Stimulated activated CD8-positive, alpha-beta memory T cell treated with anti-CD3 and anti-CD28 coated beads, Interleukin-12 subunit alpha, Interleukin-12 subunit beta, amount 100 ng/mL, for 1 hour (primary cell): ENCODE data around the gene HINT3.
"Not testable (repeated sequence)": the region's sequence is repeated elsewhere in the genome, so short reads cannot be mapped to it uniquely, and the experiment has no call there.

Source experiments
- DNase-seq: peaks from one replicate; pipeline ENCODE4 v3.0.0-alpha.2; 2020; ENCODE audit warnings: low read depth

HINT3 gene

DNA sequence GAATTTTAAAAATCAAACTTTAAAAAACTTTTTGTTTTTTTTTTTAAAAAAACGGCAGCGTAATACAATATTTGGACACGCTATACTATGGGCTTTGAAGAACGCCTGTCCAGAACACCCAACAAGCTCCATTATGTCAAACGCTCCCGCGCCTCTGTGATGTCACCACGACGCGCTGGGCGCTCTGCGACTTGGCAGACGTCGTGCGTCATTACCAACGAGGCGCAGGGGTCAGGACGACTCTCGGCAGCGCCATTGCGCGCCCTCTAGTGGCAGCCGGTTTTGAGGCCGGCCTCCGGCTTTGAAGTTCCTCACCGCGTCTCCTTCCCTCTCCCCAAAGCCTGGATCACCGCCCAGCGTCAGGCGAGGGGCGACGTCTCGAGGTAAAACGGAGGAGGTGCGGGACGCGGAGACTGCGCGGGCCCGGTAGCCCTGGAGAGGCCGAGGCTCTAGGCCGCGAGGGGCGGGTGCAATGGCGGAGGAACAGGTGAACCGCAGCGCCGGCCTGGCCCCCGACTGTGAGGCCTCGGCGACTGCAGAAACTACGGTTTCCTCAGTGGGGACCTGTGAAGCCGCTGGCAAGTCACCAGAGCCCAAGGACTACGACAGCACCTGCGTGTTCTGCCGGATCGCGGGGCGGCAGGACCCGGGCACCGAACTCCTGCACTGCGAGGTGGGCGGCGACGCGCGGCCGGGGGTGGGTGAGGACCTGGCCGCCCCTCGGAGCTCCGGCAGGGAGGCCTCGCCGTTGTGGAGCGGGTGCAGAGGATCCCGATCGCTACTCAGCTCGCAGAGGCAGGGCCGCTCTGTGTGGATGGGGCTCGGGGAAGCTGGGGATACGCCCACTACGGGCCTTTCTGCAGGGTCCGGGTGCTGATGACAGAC is at the start of gene HINT3:
TSS of gene HINT3 (plus strand) at position 265 of the 885 bp plus-strand sequence. CDS start at position 473, 208 bp downstream.
- DNase-seq = peak; percentile 98

DNA sequence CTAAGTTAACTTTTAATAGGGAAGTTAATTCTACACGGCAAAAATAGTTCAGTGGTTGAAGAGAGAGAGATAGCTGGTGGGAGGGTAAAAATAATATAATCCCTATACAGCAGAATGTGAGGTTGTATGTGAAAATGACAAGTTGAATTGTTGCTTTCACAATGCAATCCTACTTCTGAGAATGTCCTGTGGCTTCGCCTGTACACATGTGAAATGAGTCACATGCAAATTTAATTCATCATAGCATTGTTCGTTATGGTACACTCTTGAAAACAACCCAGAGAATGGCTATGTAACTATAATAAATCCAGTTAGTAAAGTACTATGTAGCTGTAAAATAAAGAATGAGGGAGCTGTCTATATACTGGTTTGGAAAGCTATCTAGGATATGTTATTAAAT is 46.0 kb upstream of the HINT3 start:
- no peak for DNase-seq

DNA sequence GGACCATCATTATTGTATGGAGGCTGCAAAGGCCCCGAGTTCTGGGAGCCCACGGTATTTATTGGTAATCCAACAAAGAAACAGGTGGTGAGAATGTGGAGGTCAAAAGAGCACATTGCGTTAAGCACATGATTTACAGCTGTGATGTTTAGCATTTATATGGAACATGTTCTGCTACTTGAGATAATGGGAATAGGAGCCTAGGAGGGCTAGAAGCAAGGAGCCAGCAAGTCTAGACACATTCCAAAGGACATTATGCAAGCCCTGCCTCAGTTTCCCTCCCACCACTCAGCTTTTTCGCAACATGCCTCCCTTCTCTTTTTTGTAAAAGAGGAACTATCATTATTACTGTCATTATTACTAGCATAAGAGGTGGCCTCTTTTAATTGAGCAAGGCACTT is 45.5 kb upstream of the HINT3 start:
- DNase-seq = not testable (repeated sequence)

DNA sequence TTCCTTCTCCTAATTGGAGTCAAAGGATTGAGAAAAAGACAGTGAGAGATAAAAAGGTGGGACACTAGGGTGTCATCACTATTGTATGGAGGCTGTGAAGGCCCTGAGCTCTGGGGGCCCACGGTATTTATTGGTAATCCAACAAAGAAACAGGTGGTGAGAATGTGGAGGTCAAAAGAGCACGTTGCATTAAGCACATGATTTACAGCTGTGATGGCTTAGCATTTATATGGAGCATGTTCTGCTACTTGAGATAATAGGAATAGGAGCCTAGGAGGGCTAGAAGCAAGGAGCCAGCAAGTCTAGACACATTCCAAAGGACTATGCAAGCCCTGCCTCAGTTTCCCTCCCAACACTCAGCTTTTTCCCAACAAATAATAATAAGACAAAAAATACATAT is 44.1 kb upstream of the HINT3 start:
- not testable (repeated sequence) for DNase-seq

DNA sequence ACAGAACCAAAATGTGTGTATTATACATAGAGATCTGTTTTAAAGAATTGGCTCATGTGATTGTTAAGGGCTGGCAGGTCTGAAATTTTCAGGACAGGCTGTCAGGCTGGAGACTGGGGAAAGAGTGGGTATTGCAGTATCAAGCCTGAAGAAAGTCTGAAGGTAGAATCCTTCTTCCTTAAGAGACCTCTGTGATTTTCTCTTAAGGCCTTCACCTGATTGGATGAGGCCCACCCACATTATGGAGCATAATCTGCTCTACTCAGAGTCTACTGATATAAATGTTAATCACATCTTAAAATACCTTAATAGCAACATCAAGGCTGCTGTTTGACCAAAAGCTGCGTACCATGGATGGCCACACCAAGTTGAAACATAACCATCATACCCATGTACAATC is 43.4 kb upstream of the HINT3 start:
- DNase-seq = no peak

DNA sequence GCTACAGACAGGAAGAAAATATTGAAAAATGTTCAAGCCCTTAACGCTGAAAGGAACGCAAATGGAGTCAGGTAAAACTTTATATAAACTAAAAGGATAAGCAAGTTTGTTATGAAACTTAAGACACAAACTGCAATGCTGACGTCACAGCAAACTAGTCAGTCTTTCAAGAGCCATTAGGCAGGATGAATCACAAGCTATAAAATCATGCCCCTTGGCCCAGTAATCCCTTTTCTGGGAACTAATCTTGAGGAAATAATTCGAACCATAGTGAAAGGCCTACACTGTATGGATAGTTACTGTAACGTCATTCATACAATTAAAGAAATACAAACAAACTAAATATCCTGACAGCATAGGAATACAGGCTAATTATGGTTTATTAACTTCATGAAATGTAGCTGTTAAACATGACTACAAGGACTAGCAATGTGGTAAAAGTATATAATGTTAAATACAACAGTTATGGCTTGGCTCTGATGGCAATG is 42.7 kb upstream of the HINT3 start:
- DNase-seq = no peak

DNA sequence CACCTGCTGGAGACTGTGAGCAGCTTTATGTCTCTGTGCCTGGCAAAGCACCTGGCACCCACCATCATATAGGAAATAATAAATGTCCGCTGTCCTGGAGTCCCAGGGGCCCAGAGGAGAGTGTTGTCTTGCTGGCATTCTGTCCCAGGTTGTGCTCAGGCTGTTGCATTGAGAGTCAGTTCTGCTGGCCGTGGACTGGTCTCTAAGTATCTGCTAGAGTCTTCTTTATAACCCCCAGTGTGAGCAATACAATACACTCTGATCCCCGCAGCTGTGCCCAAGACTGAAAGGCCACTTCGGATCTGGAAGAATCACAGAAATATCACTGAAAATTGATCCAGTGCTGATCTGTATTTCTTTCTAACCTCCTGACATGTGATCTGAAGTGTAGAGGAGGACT is 38.3 kb upstream of the HINT3 start:
- no peak for DNase-seq

DNA sequence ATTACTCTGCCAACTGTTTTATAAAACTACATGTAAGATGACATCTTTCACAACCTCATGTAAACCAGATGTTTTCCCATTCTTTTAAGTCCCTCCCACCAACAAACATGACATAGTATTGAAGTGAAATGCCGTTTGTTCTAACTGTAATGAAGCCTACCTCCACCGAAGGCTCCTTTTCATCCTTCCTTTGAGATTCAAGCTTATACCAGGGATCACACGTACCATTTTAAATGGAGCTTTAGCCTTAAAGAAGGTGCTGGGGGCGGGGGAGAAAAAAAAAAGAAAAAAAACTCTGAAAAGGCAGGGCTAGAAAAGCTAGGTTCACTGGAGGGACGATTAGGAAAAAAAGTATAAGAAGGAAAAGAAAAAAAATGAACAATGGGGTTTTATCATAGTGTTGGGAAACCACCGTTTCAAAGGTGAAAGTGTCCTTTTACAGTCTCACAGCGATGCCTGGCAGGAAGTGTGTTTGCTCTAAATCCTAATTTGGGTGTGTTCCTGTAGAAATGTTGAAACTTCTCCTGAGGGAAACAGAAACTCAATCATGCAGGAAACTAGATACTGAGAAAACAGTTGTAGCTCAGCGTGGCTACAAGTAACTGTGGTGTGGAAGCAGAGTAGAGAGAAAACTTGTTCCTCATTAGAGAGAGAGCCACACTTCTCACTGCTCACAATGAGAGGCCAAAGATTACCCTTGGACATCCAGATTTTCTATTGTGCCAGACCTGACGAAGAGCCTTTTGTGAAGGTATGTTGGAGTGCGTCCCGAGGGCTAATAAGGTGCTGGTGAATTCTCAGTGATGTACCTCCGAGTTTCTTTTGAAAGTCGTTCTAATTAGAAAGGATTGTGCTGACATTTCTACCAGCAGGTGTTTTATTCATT is 37.6 kb upstream of the HINT3 start:
- DNase-seq = no peak

DNA sequence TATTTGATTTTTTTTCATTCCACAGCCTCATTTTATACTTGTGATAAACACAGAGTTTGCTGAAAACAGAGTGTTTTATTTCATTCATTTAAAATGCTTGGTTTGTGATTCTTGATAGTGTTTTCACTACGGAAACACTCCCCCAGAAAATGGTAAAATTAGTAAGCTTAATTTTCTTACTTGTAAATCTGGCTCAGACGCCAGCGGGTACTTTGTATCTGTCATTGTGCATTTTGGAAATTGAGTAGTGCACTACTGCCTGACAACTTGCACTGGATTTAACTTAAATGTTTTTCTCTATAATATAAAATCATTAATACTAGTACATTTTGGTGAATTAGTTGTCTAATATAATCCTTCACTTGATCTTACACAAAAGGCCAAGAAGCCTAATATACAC is 37.0 kb upstream of the HINT3 start:
- DNase-seq = no peak

DNA sequence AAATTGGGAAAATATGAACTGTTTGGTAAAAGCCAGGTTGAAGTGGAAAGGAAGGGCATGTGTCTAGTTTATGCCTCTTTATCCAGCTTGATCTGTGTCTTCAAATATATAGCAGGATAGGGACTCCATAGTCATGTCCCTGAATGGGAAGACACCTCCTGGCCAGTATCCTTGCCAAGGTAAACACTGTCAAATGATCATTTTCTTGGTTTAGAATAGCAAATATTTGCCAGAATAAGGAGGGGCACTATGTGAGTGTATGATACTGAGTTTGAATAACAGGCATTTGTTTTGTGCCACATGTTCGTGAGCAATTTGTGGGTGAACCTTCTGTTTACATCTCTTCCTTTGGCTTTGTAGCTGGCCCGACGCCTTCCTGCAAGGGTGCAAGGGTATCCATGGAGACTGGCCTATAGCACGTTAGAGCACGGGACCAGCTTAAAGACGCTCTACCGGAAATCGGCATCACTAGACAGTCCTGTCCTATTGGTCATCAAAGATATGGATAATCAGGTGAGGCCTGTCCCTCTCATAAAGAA is 34.2 kb upstream of the HINT3 start:
- DNase-seq = no peak

DNA sequence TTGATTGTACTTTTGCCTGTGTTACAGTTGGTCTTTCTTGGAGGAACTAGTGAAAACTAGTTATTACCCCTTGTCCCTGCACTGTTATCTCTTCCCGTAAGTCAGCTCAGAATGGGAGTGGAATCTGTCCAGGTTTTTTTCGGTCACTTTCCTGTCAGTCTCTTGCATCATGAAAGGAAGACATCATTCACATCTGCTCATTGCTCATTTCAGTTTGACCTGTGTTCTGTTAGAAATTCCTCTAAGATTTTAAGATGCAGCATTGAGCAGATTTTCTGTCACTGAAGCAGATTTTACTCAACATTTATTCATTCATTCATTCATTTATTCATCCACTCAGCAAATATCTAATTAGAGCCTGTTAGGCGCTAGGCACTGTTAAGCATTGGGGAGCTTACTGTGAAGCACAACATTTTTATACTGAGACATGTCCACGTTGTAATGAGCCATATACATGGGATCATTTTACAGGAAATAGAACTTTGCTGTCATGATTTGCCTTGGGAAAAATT is 33.1 kb upstream of the HINT3 start:
- no peak for DNase-seq

DNA sequence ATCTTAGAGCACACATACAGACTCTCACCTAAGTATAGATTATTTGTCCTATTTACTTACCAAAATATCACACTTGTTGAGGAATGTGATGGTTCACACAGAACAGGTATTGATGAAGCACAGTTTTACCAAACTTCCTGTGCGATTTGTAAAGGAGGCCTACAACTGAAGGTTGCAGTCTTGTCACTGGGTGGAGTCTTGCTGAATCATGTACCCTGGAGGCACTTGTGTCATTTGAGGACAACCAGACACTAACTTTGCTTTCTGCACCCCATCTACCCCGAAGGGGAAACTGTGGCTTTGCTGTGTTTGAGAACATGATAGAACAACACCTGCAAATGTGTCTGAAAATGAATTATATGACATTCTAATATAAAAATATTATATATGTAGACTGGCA is 32.4 kb upstream of the HINT3 start:
- DNase-seq = no peak

DNA sequence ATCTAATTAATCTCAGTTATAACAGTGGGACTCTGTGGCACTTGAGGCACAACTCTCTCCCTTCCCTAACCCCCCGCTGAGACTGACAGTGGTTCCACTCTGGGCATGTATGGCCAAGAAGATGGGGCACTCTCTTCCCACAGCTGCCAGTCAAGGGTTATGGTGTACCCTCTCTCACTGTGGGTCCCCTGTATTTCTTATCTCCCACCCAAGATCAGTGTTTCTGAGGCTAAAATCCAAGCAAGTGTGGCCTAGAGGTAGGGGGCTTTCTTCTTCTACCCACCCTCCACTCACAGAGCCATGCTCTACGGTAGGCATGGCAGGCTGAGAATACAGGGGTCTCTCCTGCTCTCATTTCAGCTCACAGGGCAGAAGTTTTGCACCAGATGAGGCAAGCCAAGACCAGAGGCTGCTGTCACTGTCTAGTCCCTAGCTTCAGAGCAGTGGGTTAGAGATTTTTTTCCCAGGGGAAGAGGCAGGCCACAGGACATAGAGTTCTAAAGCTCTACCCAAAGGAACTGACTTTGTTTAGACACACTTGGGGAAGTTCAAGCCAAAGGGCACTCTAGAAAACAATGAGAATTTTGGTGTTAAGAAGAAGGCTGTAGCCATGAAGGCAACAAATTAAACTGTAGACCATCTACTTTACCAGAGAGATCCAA is 31.7 kb upstream of the HINT3 start:
- DNase-seq = no peak

DNA sequence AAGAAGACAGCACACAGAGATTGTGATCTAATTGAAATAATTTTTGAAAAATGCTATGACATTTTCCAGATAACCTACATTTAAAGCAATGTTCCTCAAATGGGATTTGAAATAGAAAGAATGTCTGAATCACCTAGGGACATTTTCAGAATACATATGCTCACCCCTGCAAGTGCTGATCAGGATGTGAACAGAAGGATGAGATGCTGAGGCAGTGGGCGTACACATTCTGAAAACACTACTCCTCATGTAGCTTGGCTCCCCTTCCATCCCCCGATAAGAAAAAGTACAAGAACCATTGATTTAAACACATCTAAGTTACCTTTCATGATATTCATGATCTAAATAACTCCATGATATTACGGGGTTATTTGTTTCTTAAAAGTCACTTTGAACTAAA is 29.9 kb upstream of the HINT3 start:
- DNase-seq = no peak

DNA sequence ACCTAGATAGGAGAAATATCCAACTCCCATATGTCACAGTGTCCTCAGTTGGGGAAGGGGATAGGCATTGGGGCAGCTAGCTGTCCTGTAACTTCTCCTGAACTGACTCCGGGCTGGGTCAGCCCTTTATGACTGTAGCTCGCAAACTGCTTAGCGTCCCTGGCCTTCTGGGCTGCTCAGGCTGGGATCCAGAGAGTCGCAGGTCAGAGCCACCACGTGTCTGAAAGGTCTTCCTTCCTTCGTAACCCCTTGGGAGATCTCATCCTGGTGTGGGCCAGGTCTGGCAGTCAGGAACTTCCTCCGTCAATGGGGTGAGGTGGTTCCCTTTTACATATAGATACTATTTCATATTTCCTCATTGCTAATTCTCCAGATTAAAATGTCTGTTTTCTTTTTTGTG is 28.8 kb upstream of the HINT3 start:
- no peak for DNase-seq

DNA sequence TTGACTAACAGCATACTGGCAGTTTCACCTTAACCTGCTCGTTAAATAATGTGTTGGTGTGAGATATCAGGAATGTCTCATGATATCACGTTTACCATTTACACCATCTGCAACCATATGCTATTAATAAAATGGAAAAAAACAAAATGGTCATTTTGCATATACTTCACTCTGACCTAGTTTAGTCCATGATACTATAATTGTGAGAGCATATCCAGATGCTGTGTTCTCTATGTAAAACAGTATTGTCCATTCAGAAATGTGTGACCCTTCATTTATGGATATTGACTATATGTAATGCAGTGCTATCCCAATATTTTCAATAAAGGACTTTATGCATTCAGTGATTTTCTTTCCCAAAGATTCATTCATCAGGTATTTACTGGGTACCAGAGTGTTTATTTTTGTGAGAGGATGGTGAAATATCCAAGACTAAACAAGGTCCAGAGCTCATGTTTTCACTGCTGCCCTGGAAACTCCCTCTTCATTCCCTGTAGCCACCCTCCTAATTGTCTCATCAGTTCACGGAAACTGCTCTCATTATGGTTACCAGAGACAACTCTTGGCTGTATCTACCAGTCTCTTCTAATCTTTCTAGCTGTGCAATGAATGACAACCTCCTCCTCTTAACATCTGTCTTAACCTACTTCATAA is 25.7 kb upstream of the HINT3 start:
- no peak for DNase-seq

DNA sequence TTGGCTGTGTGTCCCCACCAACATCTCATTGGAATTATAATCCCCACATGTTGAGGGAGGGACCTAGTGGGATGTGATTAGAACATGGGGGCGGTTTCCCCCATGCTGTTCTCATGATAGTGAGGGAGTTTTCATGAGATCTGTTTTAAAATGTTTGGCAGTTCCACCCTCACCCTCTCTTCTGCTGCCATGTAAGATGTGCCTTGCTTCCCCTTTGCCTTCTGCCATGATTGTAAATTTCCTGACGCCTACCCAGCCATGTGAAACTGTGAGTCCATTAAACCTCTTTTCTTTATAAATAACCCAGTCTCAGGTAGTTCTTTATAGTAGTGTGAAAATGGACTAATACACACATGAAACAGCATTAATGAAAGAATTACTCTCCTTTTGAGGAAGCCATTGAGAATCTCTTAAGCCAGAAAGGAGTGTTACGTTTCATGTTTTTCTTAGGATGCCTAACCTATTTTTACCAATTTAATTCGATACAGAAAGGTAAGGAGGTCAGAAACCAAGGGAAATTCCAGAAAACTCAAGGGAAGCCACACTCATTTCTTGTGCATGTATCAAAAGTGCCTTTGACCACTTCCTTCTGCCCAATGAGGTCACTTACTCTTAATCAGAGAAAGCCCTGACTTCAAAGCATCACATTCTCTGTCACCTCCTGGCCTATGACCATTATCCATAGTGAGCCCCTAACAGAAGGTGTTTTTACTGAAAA is 24.7 kb upstream of the HINT3 start:
- no peak for DNase-seq

DNA sequence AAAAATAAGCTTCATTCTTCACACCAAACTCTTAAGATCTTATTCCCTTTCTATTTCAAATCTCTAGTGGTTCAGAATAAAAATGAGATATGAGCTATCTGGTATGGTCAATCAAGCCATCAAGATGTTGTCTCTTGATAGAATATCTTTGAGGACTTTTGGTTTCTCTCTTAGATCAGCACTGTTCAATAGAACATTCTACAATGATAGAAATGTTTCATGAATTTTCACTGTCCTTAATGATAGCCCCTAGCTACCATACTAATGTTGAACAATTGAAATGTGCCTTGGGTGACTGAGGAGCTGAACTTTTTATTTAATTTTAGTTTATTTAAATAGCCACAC is 24.1 kb upstream of the HINT3 start:
- DNase-seq = no peak

DNA sequence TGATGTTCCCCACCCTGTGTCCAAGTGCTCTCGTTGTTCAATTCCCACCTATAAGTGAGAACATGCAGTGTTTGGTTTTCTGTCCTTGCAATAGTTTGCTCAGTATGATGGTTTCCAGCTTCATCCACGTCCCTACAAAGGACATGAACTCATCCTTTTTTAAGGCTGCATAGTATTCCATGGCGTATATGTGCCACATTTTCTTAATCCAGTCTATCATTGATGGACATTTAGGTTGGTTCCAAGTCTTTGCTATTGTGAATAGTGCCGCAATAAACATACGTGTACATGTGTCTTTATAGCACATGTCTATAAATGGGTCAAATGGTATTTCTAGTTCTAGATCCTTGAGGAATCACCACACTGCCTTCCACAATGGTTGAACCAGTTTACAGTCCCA is 21.1 kb upstream of the HINT3 start:
- DNase-seq = not testable (repeated sequence)

DNA sequence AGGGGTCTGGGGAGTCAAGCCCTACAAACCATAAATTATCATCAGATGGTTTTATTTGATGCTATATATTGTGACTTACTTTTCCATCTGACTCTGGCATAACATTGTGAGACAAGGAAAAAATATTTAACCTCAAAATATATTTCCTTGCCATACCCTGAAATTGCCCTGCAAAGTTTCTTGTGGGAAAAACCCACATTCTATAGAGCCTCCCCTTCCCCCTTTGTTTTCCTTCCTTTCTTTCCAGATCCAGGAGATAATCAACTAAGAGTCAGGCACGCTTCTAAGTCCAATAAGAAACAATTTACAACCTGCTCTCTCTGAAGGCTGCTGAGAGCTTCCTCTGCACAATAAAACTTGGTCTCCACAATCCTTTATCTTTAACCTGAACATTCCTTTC is 17.5 kb upstream of the HINT3 start:
- no peak for DNase-seq

DNA sequence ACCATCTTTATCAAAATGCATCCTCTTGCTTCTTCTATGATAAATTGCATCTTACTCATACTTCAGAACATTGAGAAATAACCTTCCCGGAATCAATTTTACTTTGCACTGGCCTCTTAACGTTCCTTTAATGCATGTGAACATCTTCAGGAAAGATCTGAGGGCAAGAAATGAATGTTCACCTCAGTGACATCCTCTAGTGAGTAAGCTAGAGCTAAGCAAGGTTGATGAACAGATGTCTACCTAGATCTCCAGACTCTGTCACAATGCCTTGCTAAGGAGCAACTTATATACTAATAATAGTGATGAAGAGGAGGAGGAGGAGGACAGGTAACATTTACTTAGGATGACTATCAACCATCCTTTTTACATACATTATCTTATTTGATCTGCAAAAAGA is 16.8 kb upstream of the HINT3 start:
- no peak for DNase-seq
